RWPE1 (cell line): ENCODE results near the gene SMIM22.

Experiments
- CTCF ChIA-PET: fragments of 350-600 bp; sonication (Branson Sonifier 250); formaldehyde crosslinking; extraction: SDS; loops from one replicate; lab custom pipeline; 2021; lab: Yijun Ruan, JAX
- POLR2A ChIA-PET: fragments of 400-600 bp; formaldehyde crosslinking; extraction: SDS; loops from one replicate; lab custom pipeline; 2020; ENCODE audit warnings: antibody characterized with exemption; ENCODE audit not compliant: low non-redundant PET; lab: Yijun Ruan, JAX
- DNase-seq: peaks from one replicate; pipeline ENCODE4 v3.0.0; 2012; ENCODE audit warnings: low spot score
- H3K27ac ChIP-seq: fragments of 450-650 bp; 2 replicates; pipeline ENCODE4 v1.5.1; 2017
- TF ChIP-seq, protein P1 (sequence below): fragments of 450-650 bp; conservative IDR thresholded peaks from 2 replicates; pipeline ENCODE4 v1.5.1; 2017; ENCODE audit warnings: low read depth, mild to moderate bottlenecking

Gene SMIM22

DNA sequence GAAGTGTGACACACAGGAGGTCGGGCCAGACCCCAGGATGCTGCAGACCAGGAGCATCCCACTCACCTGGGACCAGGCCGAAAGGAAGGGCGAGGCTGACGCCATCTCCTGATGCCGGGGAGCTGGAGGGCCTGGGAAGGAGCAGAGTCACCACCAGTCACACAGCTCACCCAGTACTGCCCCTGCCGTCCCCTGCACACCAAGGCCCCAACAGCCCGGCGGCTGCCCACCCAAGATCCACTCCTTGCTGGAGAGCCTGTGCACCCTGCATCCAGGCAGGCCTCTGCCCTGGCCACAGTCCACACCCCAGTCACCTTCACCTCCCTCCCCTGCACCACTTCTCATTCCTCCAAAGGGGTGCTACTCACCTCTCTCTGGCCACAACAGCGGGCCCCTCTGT is 33.0 kb upstream of the SMIM22 start:
- TF ChIP-seq, protein P1, sequence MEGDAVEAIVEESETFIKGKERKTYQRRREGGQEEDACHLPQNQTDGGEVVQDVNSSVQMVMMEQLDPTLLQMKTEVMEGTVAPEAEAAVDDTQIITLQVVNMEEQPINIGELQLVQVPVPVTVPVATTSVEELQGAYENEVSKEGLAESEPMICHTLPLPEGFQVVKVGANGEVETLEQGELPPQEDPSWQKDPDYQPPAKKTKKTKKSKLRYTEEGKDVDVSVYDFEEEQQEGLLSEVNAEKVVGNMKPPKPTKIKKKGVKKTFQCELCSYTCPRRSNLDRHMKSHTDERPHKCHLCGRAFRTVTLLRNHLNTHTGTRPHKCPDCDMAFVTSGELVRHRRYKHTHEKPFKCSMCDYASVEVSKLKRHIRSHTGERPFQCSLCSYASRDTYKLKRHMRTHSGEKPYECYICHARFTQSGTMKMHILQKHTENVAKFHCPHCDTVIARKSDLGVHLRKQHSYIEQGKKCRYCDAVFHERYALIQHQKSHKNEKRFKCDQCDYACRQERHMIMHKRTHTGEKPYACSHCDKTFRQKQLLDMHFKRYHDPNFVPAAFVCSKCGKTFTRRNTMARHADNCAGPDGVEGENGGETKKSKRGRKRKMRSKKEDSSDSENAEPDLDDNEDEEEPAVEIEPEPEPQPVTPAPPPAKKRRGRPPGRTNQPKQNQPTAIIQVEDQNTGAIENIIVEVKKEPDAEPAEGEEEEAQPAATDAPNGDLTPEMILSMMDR, result no peak
- no peak for DNase-seq
- CTCF ChIA-PET, result no interaction called here
- POLR2A ChIA-PET, result no interaction called here
- H3K27ac ChIP-seq, result peak overlapping the region; percentile 13; the same call in 1 of the 2 replicates

GRCh38 chr16:4763791-4764190 is 31.4 kb upstream of the SMIM22 start:
- CTCF ChIA-PET, result no interaction called here
- TF ChIP-seq, protein P1, result no peak
- no peak overlapping the region for H3K27ac ChIP-seq
- POLR2A ChIA-PET, result interaction anchor here (0.7 kb wide), 1 partner anchor 313 kb away, joined by 3 read pairs; no protein-coding TSS in a partner anchor
- DNase-seq, result no peak

- ChIA-PET POLR2A (no interaction called here), CTCF (interaction anchor here (0.7 kb wide), 1 partner anchor 188 kb away, joined by 3 read pairs; no protein-coding TSS in a partner anchor)
- no peak for DNase-seq
- H3K27ac ChIP-seq, result peak overlapping the region; percentile 85
- TF ChIP-seq, protein P1, result no peak
These were observed 29.4 kb upstream of the SMIM22 start for GRCh38 chr16:4765511-4766474.

DNA sequence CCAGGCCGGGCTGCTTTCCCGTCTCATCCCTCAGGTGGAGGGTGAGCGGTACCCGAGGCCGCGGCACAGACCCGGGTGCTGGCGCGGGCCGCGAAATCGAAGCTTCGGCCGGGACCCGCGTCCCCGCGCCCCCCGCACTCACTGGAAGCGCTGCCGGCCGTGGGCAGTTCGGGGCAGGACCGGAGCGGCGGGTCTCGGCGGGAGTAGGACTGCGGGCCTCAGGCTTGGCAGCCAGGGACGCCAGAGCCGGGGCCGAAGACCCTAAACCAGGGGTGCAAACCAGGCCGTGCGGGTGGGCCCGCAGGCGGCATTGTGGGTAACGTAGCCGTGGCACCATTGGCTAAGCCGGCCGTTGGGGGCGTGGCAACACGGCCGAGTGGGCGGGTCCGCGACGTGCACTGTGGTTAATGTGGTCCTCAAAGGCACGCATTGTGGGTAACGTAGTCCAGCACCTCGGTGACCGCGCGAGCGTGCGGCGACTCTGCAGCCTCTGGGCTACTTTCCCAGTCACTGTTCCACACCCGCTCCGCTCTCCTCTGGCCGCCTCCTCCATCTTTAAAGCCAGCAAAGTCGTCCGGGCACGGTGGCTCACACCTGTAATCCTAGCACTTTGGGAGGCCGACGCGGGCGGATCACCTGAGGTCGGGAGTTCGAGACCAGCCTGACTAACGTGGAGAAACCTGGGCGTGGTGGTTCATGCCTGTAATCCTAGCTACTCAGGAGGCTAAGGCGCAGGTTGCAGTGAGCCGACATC is 28.1 kb upstream of the SMIM22 start, which contains the start of gene ZNF500:
Gene ZNF500, minus strand, starts transcription at position 288 of the 754 bp plus-strand sequence. CDS start 1,184 bp downstream, outside the sequence.
- peak within 1 kb of the TSS; percentile 85 for H3K27ac ChIP-seq
- CTCF ChIA-PET, result interaction anchor here (0.9 kb wide), 1 partner anchor 21 kb away, joined by 5 read pairs; the partner anchor contains the start of gene SEPTIN12
- TF ChIP-seq, protein P1, result no peak
- POLR2A ChIA-PET, result no interaction called here
- peak; percentile 96 for DNase-seq

GRCh38 chr16:4767872-4768548 is 27.2 kb upstream of the SMIM22 start:
- CTCF ChIA-PET, result no interaction called here
- DNase-seq, result no peak

More at GRCh38 chr16:4767872-4768548, 27.2 kb upstream of the SMIM22 start:
- peak overlapping the region; percentile 85 for H3K27ac ChIP-seq
- TF ChIP-seq, protein P1, result no peak
- POLR2A ChIA-PET, result no interaction called here
